GM12875 (cell line): ENCODE data around the gene LIMS2.

Experiments used
- H3K4me3 ChIP-seq: one replicate; pipeline ENCODE4 v1.5.1; 2011; ENCODE audit warnings: low read depth, low read length, control low read depth
- CTCF ChIP-seq: IDR thresholded peaks from 2 replicates; pipeline ENCODE4 v1.5.1; 2011; ENCODE audit warnings: low read depth, mild to moderate bottlenecking, control low read depth, inconsistent platforms, low read length, moderate library complexity, borderline replicate concordance; ENCODE audit not compliant: insufficient read depth

LIMS2 gene

GRCh38 chr2:127655209-127656073 lies 19.9 kb downstream of the LIMS2 start:
- no peak for TF ChIP-seq CTCF
- H3K4me3 ChIP-seq = no peak overlapping the region

- TF ChIP-seq CTCF = no peak
- no peak overlapping the region for H3K4me3 ChIP-seq
These were observed 20.5 kb downstream of the LIMS2 start for GRCh38 chr2:127654838-127655175.

GRCh38 chr2:127654084-127654837 lies 21.1 kb downstream of the LIMS2 start:
- TF ChIP-seq CTCF = no peak
- H3K4me3 ChIP-seq = no peak overlapping the region

- no peak for TF ChIP-seq CTCF
- no peak overlapping the region for H3K4me3 ChIP-seq
These were observed 21.8 kb downstream of the LIMS2 start for GRCh38 chr2:127653421-127654083.

GRCh38 chr2:127652786-127653357 lies 22.5 kb downstream of the LIMS2 start:
- no peak for TF ChIP-seq CTCF
- no peak overlapping the region for H3K4me3 ChIP-seq

GRCh38 chr2:127651971-127652550 lies 23.3 kb downstream of the LIMS2 start:
- no peak overlapping the region for H3K4me3 ChIP-seq
- no peak for TF ChIP-seq CTCF
